ENCODE data around the gene PIGP.
"Not testable (repeated sequence)": the region's sequence is repeated elsewhere in the genome, so short reads cannot be mapped to it uniquely, and the experiment has no call there.

PIGP gene

GRCh38 chr21:37075214-37075770 lies 2.4 kb upstream of the PIGP start:
- DNase-seq = no peak

GRCh38 chr21:37074546-37074945 lies 1.7 kb upstream of the PIGP start:
- no peak for DNase-seq

GRCh38 chr21:37074197-37074510 lies 1.3 kb upstream of the PIGP start:
- DNase-seq = no peak

GRCh38 chr21:37073417-37074196 lies 736 bp upstream of the PIGP start:
- DNase-seq = peak; percentile 71

- peak; percentile 83 for DNase-seq
Observed at GRCh38 chr21:37072274-37072987, 440 bp downstream of the PIGP start.

GRCh38 chr21:37071561-37072273 lies 1.2 kb downstream of the PIGP start:
- DNase-seq = no peak

- no peak for DNase-seq
Observed at GRCh38 chr21:37065561-37066177, 7.2 kb downstream of the PIGP start.

GRCh38 chr21:37064841-37065240 lies 8.0 kb downstream of the PIGP start:
- DNase-seq = no peak

GRCh38 chr21:37063433-37063832 lies 9.4 kb downstream of the PIGP start:
- DNase-seq = no peak

GRCh38 chr21:37062593-37062935 lies 10.3 kb downstream of the PIGP start:
- no peak for DNase-seq

GRCh38 chr21:37061926-37062592 lies 10.8 kb downstream of the PIGP start:
- DNase-seq = no peak

GRCh38 chr21:37060296-37060695 lies 12.6 kb downstream of the PIGP start:
- no peak for DNase-seq

GRCh38 chr21:37059181-37059580 lies 13.7 kb downstream of the PIGP start:
- DNase-seq = no peak

GRCh38 chr21:37058261-37058660 lies 14.6 kb downstream of the PIGP start:
- DNase-seq = no peak

- no peak for DNase-seq
Observed at GRCh38 chr21:37057614-37058013, 15.3 kb downstream of the PIGP start.

- no peak for DNase-seq
Observed at GRCh38 chr21:37055271-37055855, 17.5 kb downstream of the PIGP start.

GRCh38 chr21:37049741-37050140 lies 23.1 kb downstream of the PIGP start:
- not testable (repeated sequence) for DNase-seq

- DNase-seq = no peak
Observed at GRCh38 chr21:37047079-37047478, 25.8 kb downstream of the PIGP start.

- DNase-seq = no peak
Observed at GRCh38 chr21:37045556-37045955, 27.3 kb downstream of the PIGP start.

GRCh38 chr21:37045149-37045548 lies 27.7 kb downstream of the PIGP start:
- peak; percentile 7 for DNase-seq

- no peak for DNase-seq
Observed at GRCh38 chr21:37044643-37045042, 28.2 kb downstream of the PIGP start.

- no peak for DNase-seq
Observed at GRCh38 chr21:37043818-37044217, 29.1 kb downstream of the PIGP start.
